ENCODE measurements around the gene RIPK1. TPM values are rescaled to one million over a fixed set of nuclear protein-coding genes. Genes with fewer than 3 reads are reported as not detected.

Gene RIPK1
- total and polyA plus RNA-seq, 9 of the 15 experiments (the other 6 are each of a cell fraction or from before 2014, with no cell fraction given): 3.8 to 24.9 (median 17.7) TPM

DNA sequence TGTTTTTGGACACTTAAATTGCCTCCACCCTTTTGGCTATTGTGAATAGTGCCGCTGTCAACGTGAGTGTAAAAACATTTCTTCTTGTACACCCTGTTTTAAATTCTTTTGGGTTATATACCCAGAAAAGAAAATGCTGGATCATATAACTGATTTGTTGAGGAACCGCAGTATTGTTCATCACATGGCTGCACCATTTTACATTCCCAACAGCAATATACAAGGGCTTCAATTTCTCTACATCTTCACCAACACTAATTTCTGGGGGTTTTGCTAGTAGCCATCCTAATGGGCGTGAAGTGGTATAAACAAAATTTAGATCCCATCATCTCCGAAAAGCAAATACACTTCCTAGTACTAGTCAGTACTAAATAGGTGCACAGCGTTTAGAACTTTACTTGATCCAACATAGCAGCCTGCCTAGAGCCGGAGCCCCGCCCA is 49.6 kb downstream of the RIPK1 start (continued):
- TF ChIP-seq, protein P1, sequence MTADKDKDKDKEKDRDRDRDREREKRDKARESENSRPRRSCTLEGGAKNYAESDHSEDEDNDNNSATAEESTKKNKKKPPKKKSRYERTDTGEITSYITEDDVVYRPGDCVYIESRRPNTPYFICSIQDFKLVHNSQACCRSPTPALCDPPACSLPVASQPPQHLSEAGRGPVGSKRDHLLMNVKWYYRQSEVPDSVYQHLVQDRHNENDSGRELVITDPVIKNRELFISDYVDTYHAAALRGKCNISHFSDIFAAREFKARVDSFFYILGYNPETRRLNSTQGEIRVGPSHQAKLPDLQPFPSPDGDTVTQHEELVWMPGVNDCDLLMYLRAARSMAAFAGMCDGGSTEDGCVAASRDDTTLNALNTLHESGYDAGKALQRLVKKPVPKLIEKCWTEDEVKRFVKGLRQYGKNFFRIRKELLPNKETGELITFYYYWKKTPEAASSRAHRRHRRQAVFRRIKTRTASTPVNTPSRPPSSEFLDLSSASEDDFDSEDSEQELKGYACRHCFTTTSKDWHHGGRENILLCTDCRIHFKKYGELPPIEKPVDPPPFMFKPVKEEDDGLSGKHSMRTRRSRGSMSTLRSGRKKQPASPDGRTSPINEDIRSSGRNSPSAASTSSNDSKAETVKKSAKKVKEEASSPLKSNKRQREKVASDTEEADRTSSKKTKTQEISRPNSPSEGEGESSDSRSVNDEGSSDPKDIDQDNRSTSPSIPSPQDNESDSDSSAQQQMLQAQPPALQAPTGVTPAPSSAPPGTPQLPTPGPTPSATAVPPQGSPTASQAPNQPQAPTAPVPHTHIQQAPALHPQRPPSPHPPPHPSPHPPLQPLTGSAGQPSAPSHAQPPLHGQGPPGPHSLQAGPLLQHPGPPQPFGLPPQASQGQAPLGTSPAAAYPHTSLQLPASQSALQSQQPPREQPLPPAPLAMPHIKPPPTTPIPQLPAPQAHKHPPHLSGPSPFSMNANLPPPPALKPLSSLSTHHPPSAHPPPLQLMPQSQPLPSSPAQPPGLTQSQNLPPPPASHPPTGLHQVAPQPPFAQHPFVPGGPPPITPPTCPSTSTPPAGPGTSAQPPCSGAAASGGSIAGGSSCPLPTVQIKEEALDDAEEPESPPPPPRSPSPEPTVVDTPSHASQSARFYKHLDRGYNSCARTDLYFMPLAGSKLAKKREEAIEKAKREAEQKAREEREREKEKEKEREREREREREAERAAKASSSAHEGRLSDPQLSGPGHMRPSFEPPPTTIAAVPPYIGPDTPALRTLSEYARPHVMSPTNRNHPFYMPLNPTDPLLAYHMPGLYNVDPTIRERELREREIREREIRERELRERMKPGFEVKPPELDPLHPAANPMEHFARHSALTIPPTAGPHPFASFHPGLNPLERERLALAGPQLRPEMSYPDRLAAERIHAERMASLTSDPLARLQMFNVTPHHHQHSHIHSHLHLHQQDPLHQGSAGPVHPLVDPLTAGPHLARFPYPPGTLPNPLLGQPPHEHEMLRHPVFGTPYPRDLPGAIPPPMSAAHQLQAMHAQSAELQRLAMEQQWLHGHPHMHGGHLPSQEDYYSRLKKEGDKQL (CRISPR knock-in tag; IDR thresholded peaks at IDR 0.05; ENCODE audit: borderline replicate concordance): no peak
- TF ChIP-seq, protein P2, sequence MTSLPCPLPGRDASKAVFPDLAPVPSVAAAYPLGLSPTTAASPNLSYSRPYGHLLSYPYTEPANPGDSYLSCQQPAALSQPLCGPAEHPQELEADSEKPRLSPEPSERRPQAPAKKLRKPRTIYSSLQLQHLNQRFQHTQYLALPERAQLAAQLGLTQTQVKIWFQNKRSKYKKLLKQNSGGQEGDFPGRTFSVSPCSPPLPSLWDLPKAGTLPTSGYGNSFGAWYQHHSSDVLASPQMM (CRISPR knock-in tag; IDR thresholded peaks at IDR 0.05): no peak
- TF ChIP-seq, protein P3, sequence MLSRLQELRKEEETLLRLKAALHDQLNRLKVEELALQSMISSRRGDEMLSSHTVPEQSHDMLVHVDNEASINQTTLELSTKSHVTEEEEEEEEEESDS (CRISPR knock-in tag; IDR thresholded peaks at IDR 0.05): no peak
- TF ChIP-seq, protein P4, sequence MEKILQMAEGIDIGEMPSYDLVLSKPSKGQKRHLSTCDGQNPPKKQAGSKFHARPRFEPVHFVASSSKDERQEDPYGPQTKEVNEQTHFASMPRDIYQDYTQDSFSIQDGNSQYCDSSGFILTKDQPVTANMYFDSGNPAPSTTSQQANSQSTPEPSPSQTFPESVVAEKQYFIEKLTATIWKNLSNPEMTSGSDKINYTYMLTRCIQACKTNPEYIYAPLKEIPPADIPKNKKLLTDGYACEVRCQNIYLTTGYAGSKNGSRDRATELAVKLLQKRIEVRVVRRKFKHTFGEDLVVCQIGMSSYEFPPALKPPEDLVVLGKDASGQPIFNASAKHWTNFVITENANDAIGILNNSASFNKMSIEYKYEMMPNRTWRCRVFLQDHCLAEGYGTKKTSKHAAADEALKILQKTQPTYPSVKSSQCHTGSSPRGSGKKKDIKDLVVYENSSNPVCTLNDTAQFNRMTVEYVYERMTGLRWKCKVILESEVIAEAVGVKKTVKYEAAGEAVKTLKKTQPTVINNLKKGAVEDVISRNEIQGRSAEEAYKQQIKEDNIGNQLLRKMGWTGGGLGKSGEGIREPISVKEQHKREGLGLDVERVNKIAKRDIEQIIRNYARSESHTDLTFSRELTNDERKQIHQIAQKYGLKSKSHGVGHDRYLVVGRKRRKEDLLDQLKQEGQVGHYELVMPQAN (IDR thresholded peaks at IDR 0.05; ENCODE audit: borderline replicate concordance): no peak
- TF ChIP-seq, protein P5, sequence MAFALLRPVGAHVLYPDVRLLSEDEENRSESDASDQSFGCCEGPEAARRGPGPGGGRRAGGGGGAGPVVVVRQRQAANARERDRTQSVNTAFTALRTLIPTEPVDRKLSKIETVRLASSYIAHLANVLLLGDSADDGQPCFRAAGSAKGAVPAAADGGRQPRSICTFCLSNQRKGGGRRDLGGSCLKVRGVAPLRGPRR (CRISPR knock-in tag; IDR thresholded peaks at IDR 0.05): no peak
- TF ChIP-seq ELF4 (CRISPR knock-in tag; IDR thresholded peaks at IDR 0.05) (no peak), ZNF79 (CRISPR knock-in tag; IDR thresholded peaks at IDR 0.05; ENCODE audit: low read depth) (no peak), SIN3A (IDR thresholded peaks at IDR 0.05; ENCODE audit: borderline replicate concordance in 2 of 2, control insufficient read depth in 1 of 2, low read depth in 2 of 2, low read length in 2 of 2) (peak in 1 of 2 experiments; percentile 59; a peak in 1 of 4 replicates), NCOR1 (IDR thresholded peaks at IDR 0.05) (peak; percentile 48; the same call in 1 of the 2 replicates), ZNF785 (CRISPR knock-in tag; IDR thresholded peaks at IDR 0.05) (no peak), XRCC5 (IDR thresholded peaks at IDR 0.05; ENCODE audit: low read depth, low read length) (0 out of 2 replicates have a peak, but pooled peaks have one; percentile 46), ZNF830 (CRISPR knock-in tag; IDR thresholded peaks at IDR 0.05) (no peak), ZNF282 (CRISPR knock-in tag; IDR thresholded peaks at IDR 0.05) (no peak), RAD51 (IDR thresholded peaks at IDR 0.05; ENCODE audit: borderline replicate concordance, low read depth) (no peak), GABPB2 (CRISPR knock-in tag; conservative IDR thresholded peaks at IDR 0.05) (no peak), GTF2E2 (tag; IDR thresholded peaks at IDR 0.05) (0 out of 2 replicates have a peak, but pooled peaks have one; percentile 30), EZH2 (IDR thresholded peaks at IDR 0.05; ENCODE audit: borderline replicate concordance, low read depth, low read length) (no peak), STAG1 (CRISPR knock-in tag; IDR thresholded peaks at IDR 0.05; ENCODE audit: borderline replicate concordance) (no peak), MTA2 (IDR thresholded peaks at IDR 0.05; ENCODE audit: low read depth) (no peak), TSC22D4 (tag; IDR thresholded peaks at IDR 0.05) (no peak)
